Adrenal gland (tissue), 5 donors: ENCODE results near the gene KRT78.

Experiments used
- CTCF ChIP-seq, 6 experiments: fragments of 450-650 bp in 4 of 6; fragments of 200-600 bp in 2 of 6; sonication (generic) in 1 of 6; IDR thresholded peaks; 1 replicate in 5 of 6; 2 replicates in 1 of 6; pipeline versions ENCODE4 v1.5.1 to v1.8.0; 2016 to 2021; ENCODE audit warnings: antibody characterized with exemption in 6 of 6, mild to moderate bottlenecking in 2 of 6, moderate library complexity in 1 of 6
- POLR2A ChIP-seq, 2 donors: fragments of 450-650 bp; IDR thresholded peaks; one replicate each; pipeline ENCODE4 v1.6.1; 2017; ENCODE audit warnings: antibody characterized with exemption in 2 of 2, mild to moderate bottlenecking in 2 of 2, moderate library complexity in 1 of 2
- donor health status: DM: no; HTN: no; CAD: no.

GRCh38 chr12:52834727-52835001 is 14.1 kb downstream of the KRT78 start:
- TF ChIP-seq POLR2A (IDR thresholded peaks at IDR 0.05) (no peak), CTCF (IDR thresholded peaks at IDR 0.05) (no peak)
